H9 (cell line): ENCODE data around the gene NPDC1. TPM values are rescaled to one million over a fixed set of nuclear protein-coding genes. Genes with fewer than 3 reads are reported as not detected.

Source experiments
- DNase-seq: peaks from one replicate; pipeline ENCODE4 v3.0.0-alpha.2; 2017
- H2AFZ ChIP-seq: one replicate; pipeline ENCODE4 v1.6.1; 2013; ENCODE audit warnings: mild to moderate bottlenecking, low read length, control low read depth, moderate library complexity
- H2AK5ac ChIP-seq: 2 replicates; pipeline ENCODE4 v1.6.1; 2013; ENCODE audit warnings: low read length, control low read depth, mixed read lengths; ENCODE audit not compliant: insufficient read length
- H2BK120ac ChIP-seq: one replicate; pipeline ENCODE4 v1.6.1; 2013; ENCODE audit warnings: low read depth, mild to moderate bottlenecking, low read length, control low read depth, inconsistent platforms; ENCODE audit not compliant: poor library complexity, severe bottlenecking
- H2BK12ac ChIP-seq: 2 replicates; pipeline ENCODE4 v1.6.1; 2013; ENCODE audit warnings: low read length, control low read depth, mixed read lengths, low read depth; ENCODE audit not compliant: insufficient read length
- H2BK15ac ChIP-seq: 2 replicates; pipeline ENCODE4 v1.6.1; 2013; ENCODE audit warnings: low read depth, low read length, control low read depth
- H2BK20ac ChIP-seq: one replicate; pipeline ENCODE4 v1.6.1; 2013; ENCODE audit warnings: low read depth, mild to moderate bottlenecking, low read length, control low read depth, inconsistent platforms; ENCODE audit not compliant: poor library complexity, severe bottlenecking
- H2BK5ac ChIP-seq: 2 replicates; pipeline ENCODE4 v1.6.1; 2013; ENCODE audit warnings: low read length, control low read depth, mixed read lengths; ENCODE audit not compliant: insufficient read length
- H3K14ac ChIP-seq: 2 replicates; pipeline ENCODE4 v1.6.1; 2013; ENCODE audit warnings: low read length, control low read depth; ENCODE audit not compliant: insufficient read depth
- H3K18ac ChIP-seq: 2 replicates; pipeline ENCODE4 v1.6.1; 2013; ENCODE audit warnings: low read depth, mild to moderate bottlenecking, mixed read lengths, low read length, control low read depth; ENCODE audit not compliant: insufficient read length
- H3K23ac ChIP-seq: 2 replicates; pipeline ENCODE4 v1.6.1; 2013; ENCODE audit warnings: low read length, control low read depth, mixed read lengths, low read depth; ENCODE audit not compliant: insufficient read length
- H3K23me2 ChIP-seq: 2 replicates; pipeline ENCODE4 v1.6.1; 2013; ENCODE audit warnings: low read depth, mild to moderate bottlenecking, mixed read lengths, low read length, control low read depth; ENCODE audit not compliant: insufficient read length, poor library complexity, severe bottlenecking
- H3K27ac ChIP-seq: 2 replicates; pipeline ENCODE4 v1.5.1; 2013; ENCODE audit warnings: low read length, control low read depth, mixed read lengths, low read depth; ENCODE audit not compliant: insufficient read length
- H3K27me3 ChIP-seq: 2 replicates; pipeline ENCODE4 v1.6.1; 2013; ENCODE audit warnings: low read length, control low read depth, inconsistent platforms; ENCODE audit not compliant: insufficient read depth
- H3K4ac ChIP-seq: 2 replicates; pipeline ENCODE4 v1.6.1; 2013; ENCODE audit warnings: low read depth, mild to moderate bottlenecking, control low read depth, inconsistent platforms, low read length, moderate library complexity
- H3K4me1 ChIP-seq: 2 replicates; pipeline ENCODE4 v1.6.1; 2013; ENCODE audit warnings: low read length, control low read depth, inconsistent platforms; ENCODE audit not compliant: insufficient read depth
- H3K4me2 ChIP-seq: 2 replicates; pipeline ENCODE4 v1.6.1; 2013; ENCODE audit warnings: low read length, control low read depth, mixed read lengths; ENCODE audit not compliant: insufficient read length, insufficient read depth
- H3K56ac ChIP-seq: 2 replicates; pipeline ENCODE4 v1.6.1; 2013; ENCODE audit warnings: low read depth, mild to moderate bottlenecking, mixed read lengths, low read length, control low read depth; ENCODE audit not compliant: insufficient read length
- H3K79me1 ChIP-seq: 2 replicates; pipeline ENCODE4 v1.6.1; 2013; ENCODE audit warnings: low read depth, mild to moderate bottlenecking, moderate library complexity, low read length, control low read depth, inconsistent platforms; ENCODE audit not compliant: insufficient read depth, poor library complexity, severe bottlenecking
- H3K79me2 ChIP-seq: 2 replicates; pipeline ENCODE4 v1.6.1; 2013; ENCODE audit warnings: low read length, control low read depth, inconsistent platforms; ENCODE audit not compliant: insufficient read depth
- H3K9ac ChIP-seq: 2 replicates; pipeline ENCODE4 v1.6.1; 2013; ENCODE audit warnings: low read length, control low read depth, mixed read lengths; ENCODE audit not compliant: insufficient read length; ENCODE audit errors: extremely low read depth
- H3K9me3 ChIP-seq: one replicate; pipeline ENCODE4 v1.6.1; 2013; ENCODE audit warnings: low read depth, low read length, inconsistent platforms; ENCODE audit not compliant: control insufficient read depth
- H3T11ph ChIP-seq: one replicate; pipeline ENCODE4 v1.6.1; 2013; ENCODE audit warnings: mild to moderate bottlenecking, low read length, control low read depth, inconsistent platforms
- H4K20me1 ChIP-seq: one replicate; pipeline ENCODE4 v1.6.1; 2013; ENCODE audit not compliant: control insufficient read depth, insufficient read length, insufficient read depth
- H4K5ac ChIP-seq: 2 replicates; pipeline ENCODE4 v1.6.1; 2013; ENCODE audit warnings: low read depth, mild to moderate bottlenecking, mixed read lengths, low read length, control low read depth; ENCODE audit not compliant: insufficient read length
- H4K8ac ChIP-seq: replicated peaks from 2 replicates; pipeline ENCODE4 v1.6.1; 2013; ENCODE audit warnings: low read length, control low read depth, mixed read lengths, low read depth; ENCODE audit not compliant: insufficient read length
- H4K91ac ChIP-seq: 2 replicates; pipeline ENCODE4 v1.6.1; 2013; ENCODE audit warnings: low read depth, mild to moderate bottlenecking, moderate library complexity, mixed read lengths, low read length, control low read depth; ENCODE audit not compliant: insufficient read length
- H3K27ac Mint-ChIP-seq, 3 experiments: 2 replicates in 2 of 3; 3 replicates in 1 of 3; pipeline ENCODE4 v1.8.0; 2020 to 2021; ENCODE audit warnings: mixed read lengths in 3 of 3, mild to moderate bottlenecking in 1 of 3, moderate library complexity in 1 of 3
- H3K27me3 Mint-ChIP-seq: 2 replicates; pipeline ENCODE4 v1.8.0; 2021; ENCODE audit warnings: low read depth, mild to moderate bottlenecking, moderate library complexity, mixed read lengths
- H3K36me3 Mint-ChIP-seq, 3 experiments: 2 replicates in 2 of 3; 3 replicates in 1 of 3; pipeline ENCODE4 v1.8.0; 2020 to 2021; ENCODE audit warnings: low read depth in 3 of 3, mixed read lengths in 3 of 3; ENCODE audit not compliant: insufficient read depth in 1 of 3
- H3K4me1 Mint-ChIP-seq, 2 experiments: 2 replicates each; pipeline ENCODE4 v1.8.0; 2020; ENCODE audit warnings: mixed read lengths in 2 of 2
- H3K4me3 Mint-ChIP-seq, 2 experiments: 2 replicates in 1 of 2; 3 replicates in 1 of 2; pipeline ENCODE4 v1.8.0; 2020 to 2021; ENCODE audit warnings: mild to moderate bottlenecking in 2 of 2, mixed read lengths in 2 of 2, moderate library complexity in 1 of 2
- H3K9me3 Mint-ChIP-seq, 2 experiments: 2 replicates in 1 of 2; 3 replicates in 1 of 2; pipeline ENCODE4 v1.8.0; 2020; ENCODE audit warnings: mild to moderate bottlenecking in 2 of 2, mixed read lengths in 2 of 2, moderate library complexity in 1 of 2
- WGBS: extraction: QIAGEN DNeasy Blood & Tissue Kit; methylation state at CpG from one replicate; pipeline ENCODE4 v1.1.7; 2013; ENCODE audit warnings: missing lambda C conversion rate, low lambda C conversion rate, mixed read lengths; ENCODE audit not compliant: insufficient read length; ENCODE audit errors: extremely low coverage; 5-methylcytosine and 5-hydroxymethylcytosine counted together
- total RNA-seq: library from RNA; stranded (reverse); gene quantifications from 2 replicates; pipeline ENCODE4 v1.2.1, GENCODE V29; 2021
- TF ChIP-seq, protein P1 (sequence below): fragments of 200-600 bp; sonication (generic); conservative IDR thresholded peaks from 3 replicates; pipeline ENCODE4 v1.8.0; 2021; ENCODE audit warnings: antibody characterized with exemption, mild to moderate bottlenecking

The NPDC1 gene
- total RNA-seq, 1 experiment from 2014 or later = 57.6 TPM

DNA sequence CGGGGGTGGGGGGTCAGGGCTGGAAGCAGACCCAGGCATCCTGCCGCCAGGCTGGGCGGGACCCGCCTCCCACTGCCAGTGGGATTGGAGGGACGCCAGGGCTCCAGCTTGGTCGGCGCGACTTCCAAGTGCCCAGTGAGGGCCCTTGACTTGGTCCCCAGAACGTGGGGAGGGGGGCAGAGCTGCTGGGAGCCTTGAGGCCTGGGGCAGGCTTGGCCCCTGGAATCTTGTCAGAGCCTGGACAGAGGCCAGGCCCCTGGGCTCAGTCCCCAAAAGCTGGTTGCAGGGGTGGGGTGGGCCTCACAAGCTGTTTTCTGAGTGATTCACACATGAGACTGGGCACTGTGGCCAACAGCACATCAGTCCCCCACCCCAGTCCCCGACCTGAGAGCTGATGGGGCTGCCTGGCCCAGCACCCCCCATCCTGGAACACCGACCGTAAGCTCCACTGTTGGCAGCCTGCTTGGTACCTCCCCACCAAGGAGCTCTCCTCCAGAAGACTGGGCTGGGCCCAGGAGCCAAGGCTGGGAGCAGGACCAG is 50.1 kb downstream of the NPDC1 start:
- Histone ChIP-seq H3K9ac (no peak overlapping the region), H3K4ac (no peak overlapping the region), H4K5ac (no peak overlapping the region), H4K91ac (no peak overlapping the region), H2BK120ac (no peak overlapping the region), H4K20me1 (no peaks in the 10 kb centered on the region), H3K23me2 (peaks cover 6% of the 10 kb centered on the region), H2BK5ac (no peak overlapping the region), H2BK15ac (no peak overlapping the region), H3K27ac (no peak overlapping the region), H3T11ph (no peak overlapping the region), H3K18ac (no peak overlapping the region), H3K23ac (no peak overlapping the region), H2BK20ac (no peak overlapping the region), H2AFZ (no peak overlapping the region), H3K79me2 (no peaks in the 10 kb centered on the region), H3K4me2 (no peak overlapping the region), H3K79me1 (no peaks in the 10 kb centered on the region), H3K14ac (no peak overlapping the region), H4K8ac (no peak overlapping the region), H3K56ac (no peak overlapping the region), H3K27me3 (no peaks in the 10 kb centered on the region), H3K9me3 (no peaks in the 10 kb centered on the region), H2AK5ac (no peak overlapping the region), H2BK12ac (no peak overlapping the region), H3K4me1 (no peaks in the 10 kb centered on the region)
- peaks cover 9 to 12% of the 10 kb centered on the region in 2 experiments for H3K4me1 Mint-ChIP-seq
- H3K9me3 Mint-ChIP-seq = peaks cover 5 to 6% of the 10 kb centered on the region in 2 experiments; a peak in 3 of 5 replicates
- no peak overlapping the region for H3K4me3 Mint-ChIP-seq
- H3K36me3 Mint-ChIP-seq = peaks cover 0 to 8% (median 2%) of the 10 kb centered on the region in 3 experiments; a peak in 4 of 7 replicates
- peaks cover 14% of the 10 kb centered on the region for H3K27me3 Mint-ChIP-seq
- no peak for DNase-seq
- no peak overlapping the region for H3K27ac Mint-ChIP-seq
- TF ChIP-seq, protein P1, sequence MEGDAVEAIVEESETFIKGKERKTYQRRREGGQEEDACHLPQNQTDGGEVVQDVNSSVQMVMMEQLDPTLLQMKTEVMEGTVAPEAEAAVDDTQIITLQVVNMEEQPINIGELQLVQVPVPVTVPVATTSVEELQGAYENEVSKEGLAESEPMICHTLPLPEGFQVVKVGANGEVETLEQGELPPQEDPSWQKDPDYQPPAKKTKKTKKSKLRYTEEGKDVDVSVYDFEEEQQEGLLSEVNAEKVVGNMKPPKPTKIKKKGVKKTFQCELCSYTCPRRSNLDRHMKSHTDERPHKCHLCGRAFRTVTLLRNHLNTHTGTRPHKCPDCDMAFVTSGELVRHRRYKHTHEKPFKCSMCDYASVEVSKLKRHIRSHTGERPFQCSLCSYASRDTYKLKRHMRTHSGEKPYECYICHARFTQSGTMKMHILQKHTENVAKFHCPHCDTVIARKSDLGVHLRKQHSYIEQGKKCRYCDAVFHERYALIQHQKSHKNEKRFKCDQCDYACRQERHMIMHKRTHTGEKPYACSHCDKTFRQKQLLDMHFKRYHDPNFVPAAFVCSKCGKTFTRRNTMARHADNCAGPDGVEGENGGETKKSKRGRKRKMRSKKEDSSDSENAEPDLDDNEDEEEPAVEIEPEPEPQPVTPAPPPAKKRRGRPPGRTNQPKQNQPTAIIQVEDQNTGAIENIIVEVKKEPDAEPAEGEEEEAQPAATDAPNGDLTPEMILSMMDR = no peak
- no CpG with 5 or more reads among the region's 12 CpGs for WGBS
